ENCODE data around the gene CAD.
"Not testable (repeated sequence)": the region's sequence is repeated elsewhere in the genome, so short reads cannot be mapped to it uniquely, and the experiment has no call there.

Gene CAD

GRCh38 chr2:27261241-27261925 is 44.2 kb downstream of the CAD start:
- Histone ChIP-seq H3K4me1 (ENCODE audit: insufficient read depth, low read length) (peaks cover 14% of the 10 kb centered on the region), H3K4me3 (ENCODE audit: low read length) (no peak overlapping the region), H3K36me3 (ENCODE audit: insufficient read depth, low read length) (no peaks in the 10 kb centered on the region), H3K27me3 (ENCODE audit: insufficient read depth, low read length) (peaks cover 89% of the 10 kb centered on the region), H3K9me3 (ENCODE audit: low read length) (no peaks in the 10 kb centered on the region), H2AFZ (ENCODE audit: low read depth, low read length) (peak overlapping the region; percentile 49)

GRCh38 chr2:27261926-27262298 is 44.7 kb downstream of the CAD start:
- no peaks in the 10 kb centered on the region for H3K9me3 ChIP-seq (ENCODE audit: low read length)
- H3K4me3 ChIP-seq (ENCODE audit: low read length) = no peak overlapping the region
- peaks cover 86% of the 10 kb centered on the region for H3K27me3 ChIP-seq (ENCODE audit: insufficient read depth, low read length)
- H2AFZ ChIP-seq (ENCODE audit: low read depth, low read length) = peak overlapping the region; percentile 49
- peaks cover 14% of the 10 kb centered on the region for H3K4me1 ChIP-seq (ENCODE audit: insufficient read depth, low read length)
- no peaks in the 10 kb centered on the region for H3K36me3 ChIP-seq (ENCODE audit: insufficient read depth, low read length)

GRCh38 chr2:27262379-27263286 is 45.5 kb downstream of the CAD start, which contains the start of gene SLC30A3:
Gene SLC30A3, minus strand, starts transcription at chr2:27263047. Its CDS starts 141 bp downstream, at chr2:27262906.
- H2AFZ ChIP-seq (ENCODE audit: low read depth, low read length) = peak within 1 kb of the TSS; percentile 49
- H3K27me3 ChIP-seq (ENCODE audit: insufficient read depth, low read length) = peaks cover 84% of the 10 kb centered on the region
- no peaks in the 10 kb centered on the region for H3K9me3 ChIP-seq (ENCODE audit: low read length)

GRCh38 chr2:27263287-27264252 is 46.4 kb downstream of the CAD start:
- no peaks in the 10 kb centered on the region for H3K36me3 ChIP-seq (ENCODE audit: insufficient read depth, low read length)
- H2AFZ ChIP-seq (ENCODE audit: low read depth, low read length) = peak overlapping the region; percentile 64
- peaks cover 82% of the 10 kb centered on the region for H3K27me3 ChIP-seq (ENCODE audit: insufficient read depth, low read length)
- no peaks in the 10 kb centered on the region for H3K9me3 ChIP-seq (ENCODE audit: low read length)
- peaks cover 14% of the 10 kb centered on the region for H3K4me1 ChIP-seq (ENCODE audit: insufficient read depth, low read length)
- H3K4me3 ChIP-seq (ENCODE audit: low read length) = no peak overlapping the region

More at GRCh38 chr2:27262379-27263286, 45.5 kb downstream of the CAD start, which contains the start of gene SLC30A3:
- Histone ChIP-seq H3K4me3 (ENCODE audit: low read length) (peak within 1 kb of the TSS; percentile 9), H3K4me1 (ENCODE audit: insufficient read depth, low read length) (peaks cover 14% of the 10 kb centered on the region), H3K36me3 (ENCODE audit: insufficient read depth, low read length) (no peaks in the 10 kb centered on the region)

GRCh38 chr2:27264253-27264752 is 47.1 kb downstream of the CAD start:
- no peaks in the 10 kb centered on the region for H3K9me3 ChIP-seq (ENCODE audit: low read length)
- H3K36me3 ChIP-seq (ENCODE audit: insufficient read depth, low read length) = no peaks in the 10 kb centered on the region
- peaks cover 14% of the 10 kb centered on the region for H3K4me1 ChIP-seq (ENCODE audit: insufficient read depth, low read length)
- H3K4me3 ChIP-seq (ENCODE audit: low read length) = peak overlapping the region; percentile 40
- H3K27me3 ChIP-seq (ENCODE audit: insufficient read depth, low read length) = peaks cover 82% of the 10 kb centered on the region
- H2AFZ ChIP-seq (ENCODE audit: low read depth, low read length) = peak overlapping the region; percentile 64

GRCh38 chr2:27264753-27265535 is 47.8 kb downstream of the CAD start:
- Histone ChIP-seq H3K36me3 (ENCODE audit: insufficient read depth, low read length) (no peaks in the 10 kb centered on the region), H3K27me3 (ENCODE audit: insufficient read depth, low read length) (peaks cover 81% of the 10 kb centered on the region), H2AFZ (ENCODE audit: low read depth, low read length) (peak overlapping the region; percentile 64), H3K4me3 (ENCODE audit: low read length) (peak overlapping the region; percentile 40), H3K4me1 (ENCODE audit: insufficient read depth, low read length) (peaks cover 14% of the 10 kb centered on the region), H3K9me3 (ENCODE audit: low read length) (no peaks in the 10 kb centered on the region)

- Histone ChIP-seq H3K4me3 (ENCODE audit: low read length) (no peak overlapping the region), H3K36me3 (ENCODE audit: insufficient read depth, low read length) (no peaks in the 10 kb centered on the region), H3K9me3 (ENCODE audit: low read length) (no peaks in the 10 kb centered on the region), H3K4me1 (ENCODE audit: insufficient read depth, low read length) (peaks cover 14% of the 10 kb centered on the region), H2AFZ (ENCODE audit: low read depth, low read length) (no peak overlapping the region), H3K27me3 (ENCODE audit: insufficient read depth, low read length) (peaks cover 80% of the 10 kb centered on the region)
These were observed 48.3 kb downstream of the CAD start for GRCh38 chr2:27265536-27265870.

- not testable (repeated sequence) for H3K4me3 ChIP-seq (ENCODE audit: low read length); H3K36me3 ChIP-seq (ENCODE audit: insufficient read depth, low read length); H3K9me3 ChIP-seq (ENCODE audit: low read length); H2AFZ ChIP-seq (ENCODE audit: low read depth, low read length)
- H3K27me3 ChIP-seq (ENCODE audit: insufficient read depth, low read length) = peaks cover 75% of the 10 kb centered on the region
- H3K4me1 ChIP-seq (ENCODE audit: insufficient read depth, low read length) = peaks cover 11% of the 10 kb centered on the region
These were observed 51.1 kb downstream of the CAD start for GRCh38 chr2:27268296-27268695.

GRCh38 chr2:27270131-27270530 is 53.0 kb downstream of the CAD start:
- Histone ChIP-seq H3K4me3 (ENCODE audit: low read length) (no peak overlapping the region), H3K4me1 (ENCODE audit: insufficient read depth, low read length) (no peaks in the 10 kb centered on the region), H3K27me3 (ENCODE audit: insufficient read depth, low read length) (peaks cover 65% of the 10 kb centered on the region), H3K36me3 (ENCODE audit: insufficient read depth, low read length) (no peaks in the 10 kb centered on the region), H3K9me3 (ENCODE audit: low read length) (no peaks in the 10 kb centered on the region), H2AFZ (ENCODE audit: low read depth, low read length) (no peak overlapping the region)

GRCh38 chr2:27270670-27271069 is 53.5 kb downstream of the CAD start:
- H3K36me3 ChIP-seq (ENCODE audit: insufficient read depth, low read length) = no peaks in the 10 kb centered on the region
- H3K4me3 ChIP-seq (ENCODE audit: low read length) = no peak overlapping the region
- H3K27me3 ChIP-seq (ENCODE audit: insufficient read depth, low read length) = peaks cover 65% of the 10 kb centered on the region
- no peaks in the 10 kb centered on the region for H3K4me1 ChIP-seq (ENCODE audit: insufficient read depth, low read length)
- H2AFZ ChIP-seq (ENCODE audit: low read depth, low read length) = no peak overlapping the region
- no peaks in the 10 kb centered on the region for H3K9me3 ChIP-seq (ENCODE audit: low read length)

- Histone ChIP-seq H3K4me1 (ENCODE audit: insufficient read depth, low read length) (no peaks in the 10 kb centered on the region), H3K4me3 (ENCODE audit: low read length) (no peak overlapping the region), H3K9me3 (ENCODE audit: low read length) (no peaks in the 10 kb centered on the region), H3K36me3 (ENCODE audit: insufficient read depth, low read length) (no peaks in the 10 kb centered on the region), H2AFZ (ENCODE audit: low read depth, low read length) (no peak overlapping the region), H3K27me3 (ENCODE audit: insufficient read depth, low read length) (peaks cover 62% of the 10 kb centered on the region)
These were observed 54.6 kb downstream of the CAD start for GRCh38 chr2:27271631-27272340.

Measured in neuron (in vitro differentiated cells).